ENCODE measurements around the gene IDUA.

DNA sequence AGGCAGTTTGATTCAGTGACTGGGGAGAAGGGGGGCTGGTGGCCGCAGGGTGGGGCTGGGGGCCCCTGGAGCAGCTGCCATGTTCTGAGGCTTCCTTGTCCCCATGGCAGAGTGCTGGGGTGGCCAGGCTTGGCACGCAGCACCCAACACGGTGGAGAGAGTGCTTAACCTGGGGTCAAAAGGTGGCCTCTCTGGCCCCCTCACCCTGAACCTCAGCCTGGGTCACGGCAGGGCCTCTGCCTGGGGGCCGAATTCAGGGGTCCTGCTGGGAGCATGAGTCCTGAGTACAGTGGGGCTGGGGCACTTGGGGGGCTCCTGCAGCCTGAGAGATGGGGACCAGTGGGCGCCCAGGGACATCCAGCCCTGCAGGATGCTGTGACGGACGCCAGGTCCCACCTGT lies 44.5 kb downstream of the IDUA start:
- TF ChIP-seq EZH2 (IDR thresholded peaks at IDR 0.05; ENCODE audit: low read length, unreplicated experiment), result no peak
- TF ChIP-seq, protein P1, sequence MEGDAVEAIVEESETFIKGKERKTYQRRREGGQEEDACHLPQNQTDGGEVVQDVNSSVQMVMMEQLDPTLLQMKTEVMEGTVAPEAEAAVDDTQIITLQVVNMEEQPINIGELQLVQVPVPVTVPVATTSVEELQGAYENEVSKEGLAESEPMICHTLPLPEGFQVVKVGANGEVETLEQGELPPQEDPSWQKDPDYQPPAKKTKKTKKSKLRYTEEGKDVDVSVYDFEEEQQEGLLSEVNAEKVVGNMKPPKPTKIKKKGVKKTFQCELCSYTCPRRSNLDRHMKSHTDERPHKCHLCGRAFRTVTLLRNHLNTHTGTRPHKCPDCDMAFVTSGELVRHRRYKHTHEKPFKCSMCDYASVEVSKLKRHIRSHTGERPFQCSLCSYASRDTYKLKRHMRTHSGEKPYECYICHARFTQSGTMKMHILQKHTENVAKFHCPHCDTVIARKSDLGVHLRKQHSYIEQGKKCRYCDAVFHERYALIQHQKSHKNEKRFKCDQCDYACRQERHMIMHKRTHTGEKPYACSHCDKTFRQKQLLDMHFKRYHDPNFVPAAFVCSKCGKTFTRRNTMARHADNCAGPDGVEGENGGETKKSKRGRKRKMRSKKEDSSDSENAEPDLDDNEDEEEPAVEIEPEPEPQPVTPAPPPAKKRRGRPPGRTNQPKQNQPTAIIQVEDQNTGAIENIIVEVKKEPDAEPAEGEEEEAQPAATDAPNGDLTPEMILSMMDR (conservative IDR thresholded peaks at IDR 0.05; ENCODE audit: low read depth, low read length), result no peak
